ENCODE measurements around the gene AMBRA1. TPM values are rescaled to one million over a fixed set of nuclear protein-coding genes. Genes with fewer than 3 reads are reported as not detected.

AMBRA1 gene
- total and polyA plus RNA-seq, 2 donors (not counting 3 experiments of a cell fraction or from before 2014, with no cell fraction given), result 18.4 to 32.4 TPM

DNA sequence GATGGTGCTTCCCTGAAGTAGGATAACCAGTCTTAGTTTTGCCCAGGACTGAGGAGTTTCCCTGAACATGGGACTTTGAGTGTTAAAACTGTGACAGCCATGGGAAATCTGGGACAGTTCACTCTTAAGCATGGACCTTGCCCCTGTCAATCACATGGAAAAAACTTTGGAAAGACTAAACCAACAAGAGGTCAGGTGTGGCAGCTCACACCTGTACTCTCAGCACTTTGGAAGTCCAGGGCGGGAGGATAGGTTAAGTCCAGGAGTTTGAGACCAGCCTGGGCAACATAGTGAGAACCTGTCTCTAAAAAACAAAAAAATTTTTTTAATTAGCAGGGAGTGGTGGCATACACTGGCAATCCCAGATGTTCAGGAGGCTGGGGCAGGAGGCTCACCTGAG is 3.3 kb upstream of the AMBRA1 start:
- dilution Hi-C loops (cut with MboI; ENCODE audit: extremely low pct_ligation_motif_present, low sequenced_read_pairs), result no loop called here

More for the DNA sequence above, 3.3 kb upstream of the AMBRA1 start:
- H4K20me1 ChIP-seq (replicated peaks; ENCODE audit: control insufficient read depth, extremely low read depth, insufficient read depth, low read length), result no peaks in the 10 kb centered on the region
- TF ChIP-seq, protein P1, sequence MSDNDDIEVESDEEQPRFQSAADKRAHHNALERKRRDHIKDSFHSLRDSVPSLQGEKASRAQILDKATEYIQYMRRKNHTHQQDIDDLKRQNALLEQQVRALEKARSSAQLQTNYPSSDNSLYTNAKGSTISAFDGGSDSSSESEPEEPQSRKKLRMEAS (IDR thresholded peaks at IDR 0.05; ENCODE audit: insufficient read depth, insufficient read length), result no peak
- no peak for TF ChIP-seq POLR2A (IDR thresholded peaks at IDR 0.05; ENCODE audit: low read depth, low read length)
- no peak for TF ChIP-seq MYC (IDR thresholded peaks at IDR 0.05; ENCODE audit: low read depth, low read length)
- no peak for TF ChIP-seq POLR2AphosphoS5 (IDR thresholded peaks at IDR 0.05; ENCODE audit: insufficient read depth, low read depth, low read length)
- no peak for TF ChIP-seq FOS (IDR thresholded peaks at IDR 0.05; ENCODE audit: borderline replicate concordance, insufficient read depth, low read length)
- TF ChIP-seq, protein P2, sequence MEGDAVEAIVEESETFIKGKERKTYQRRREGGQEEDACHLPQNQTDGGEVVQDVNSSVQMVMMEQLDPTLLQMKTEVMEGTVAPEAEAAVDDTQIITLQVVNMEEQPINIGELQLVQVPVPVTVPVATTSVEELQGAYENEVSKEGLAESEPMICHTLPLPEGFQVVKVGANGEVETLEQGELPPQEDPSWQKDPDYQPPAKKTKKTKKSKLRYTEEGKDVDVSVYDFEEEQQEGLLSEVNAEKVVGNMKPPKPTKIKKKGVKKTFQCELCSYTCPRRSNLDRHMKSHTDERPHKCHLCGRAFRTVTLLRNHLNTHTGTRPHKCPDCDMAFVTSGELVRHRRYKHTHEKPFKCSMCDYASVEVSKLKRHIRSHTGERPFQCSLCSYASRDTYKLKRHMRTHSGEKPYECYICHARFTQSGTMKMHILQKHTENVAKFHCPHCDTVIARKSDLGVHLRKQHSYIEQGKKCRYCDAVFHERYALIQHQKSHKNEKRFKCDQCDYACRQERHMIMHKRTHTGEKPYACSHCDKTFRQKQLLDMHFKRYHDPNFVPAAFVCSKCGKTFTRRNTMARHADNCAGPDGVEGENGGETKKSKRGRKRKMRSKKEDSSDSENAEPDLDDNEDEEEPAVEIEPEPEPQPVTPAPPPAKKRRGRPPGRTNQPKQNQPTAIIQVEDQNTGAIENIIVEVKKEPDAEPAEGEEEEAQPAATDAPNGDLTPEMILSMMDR (IDR thresholded peaks at IDR 0.05; ENCODE audit: extremely low read depth in 1 of 2, insufficient read depth in 1 of 2, low read depth in 1 of 2, low read length in 2 of 2), result no peak
- H3K9me3 ChIP-seq (replicated peaks; ENCODE audit: control insufficient read depth, insufficient read depth, low read length), result no peaks in the 10 kb centered on the region
- H2AFZ ChIP-seq (ENCODE audit: low read depth, low read length), result peak overlapping the region; percentile 25
- peaks cover 29% of the 10 kb centered on the region for H3K4me1 ChIP-seq (ENCODE audit: control insufficient read depth, extremely low read depth, insufficient read depth, low read length)
- ChIA-PET POLR2A (no interaction called here), CTCF (no interaction called here)
- BruUV-seq (replicated peaks), result no TSS peak
- no peaks in the 10 kb centered on the region for H3K36me3 ChIP-seq (ENCODE audit: control insufficient read depth in 2 of 2, extremely low read depth in 1 of 2, insufficient read depth in 2 of 2, low read length in 2 of 2)
- FAIRE-seq, result peak; percentile 31
- peak overlapping the region; percentile 37 for H3K27ac ChIP-seq (ENCODE audit: insufficient read depth, low read depth, low read length)
- no peaks in the 10 kb centered on the region for H3K27me3 ChIP-seq (ENCODE audit: control insufficient read depth in 2 of 2, insufficient read depth in 2 of 2, low read length in 2 of 2)
- DNase-seq (ENCODE audit: low read depth, low spot score), result no peak
- no peak overlapping the region for H3K4me3 ChIP-seq (replicated peaks in 1 of 3; ENCODE audit: insufficient read depth in 1 of 3, low read depth in 1 of 3, low read length in 3 of 3)
- intact Hi-C loops (cut with micrococcal nuclease), result no loop called here
- H3K9ac ChIP-seq (replicated peaks; ENCODE audit: extremely low read depth, insufficient read depth, low read length), result no peak overlapping the region
- H3K4me2 ChIP-seq (ENCODE audit: insufficient read depth, low read length), result no peak overlapping the region
- no peaks in the 10 kb centered on the region for H3K9me1 ChIP-seq (replicated peaks; ENCODE audit: control insufficient read depth, extremely low read depth, insufficient read depth, low read length)
- peaks cover 16% of the 10 kb centered on the region for H3K79me2 ChIP-seq (ENCODE audit: control insufficient read depth, insufficient read depth, low read length)
